DMS114 treated with DMSO at 0.1 percent for 48 hours (cell line): ENCODE measurements around the gene CD300LF.

Source experiments
- DNase-seq: peaks from one replicate; lab custom pipeline; 2025; ENCODE audit not compliant: unreplicated experiment; lab: John Stamatoyannopoulos, UW

The CD300LF gene

DNA sequence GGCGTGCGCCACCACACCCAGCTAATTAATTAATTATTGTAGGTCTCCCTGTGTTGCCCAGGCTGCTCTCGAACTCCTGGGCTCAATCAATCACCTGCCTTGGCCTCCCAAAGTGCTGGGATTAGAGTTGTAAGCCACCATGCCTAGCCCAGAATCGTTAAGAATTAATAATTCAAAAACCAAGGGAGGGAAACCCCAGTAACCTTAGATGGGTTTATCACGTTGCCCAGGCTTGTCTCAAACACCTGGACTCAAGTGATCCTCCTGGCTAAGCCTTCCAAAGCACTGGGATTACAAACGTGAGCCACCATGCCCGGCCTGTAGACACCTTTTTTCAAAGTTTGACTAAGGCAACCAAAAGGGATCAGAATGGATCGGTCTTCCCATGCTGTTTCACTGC lies 21.6 kb downstream of the CD300LF start:
- no peak for DNase-seq

- DNase-seq, result no peak
Measured at GRCh38 chr17:74690409-74690825, 22.3 kb downstream of the CD300LF start.

GRCh38 chr17:74687886-74688285 lies 24.8 kb downstream of the CD300LF start:
- no peak for DNase-seq

- DNase-seq, result no peak
Measured at GRCh38 chr17:74686761-74687160, 26.0 kb downstream of the CD300LF start.

DNA sequence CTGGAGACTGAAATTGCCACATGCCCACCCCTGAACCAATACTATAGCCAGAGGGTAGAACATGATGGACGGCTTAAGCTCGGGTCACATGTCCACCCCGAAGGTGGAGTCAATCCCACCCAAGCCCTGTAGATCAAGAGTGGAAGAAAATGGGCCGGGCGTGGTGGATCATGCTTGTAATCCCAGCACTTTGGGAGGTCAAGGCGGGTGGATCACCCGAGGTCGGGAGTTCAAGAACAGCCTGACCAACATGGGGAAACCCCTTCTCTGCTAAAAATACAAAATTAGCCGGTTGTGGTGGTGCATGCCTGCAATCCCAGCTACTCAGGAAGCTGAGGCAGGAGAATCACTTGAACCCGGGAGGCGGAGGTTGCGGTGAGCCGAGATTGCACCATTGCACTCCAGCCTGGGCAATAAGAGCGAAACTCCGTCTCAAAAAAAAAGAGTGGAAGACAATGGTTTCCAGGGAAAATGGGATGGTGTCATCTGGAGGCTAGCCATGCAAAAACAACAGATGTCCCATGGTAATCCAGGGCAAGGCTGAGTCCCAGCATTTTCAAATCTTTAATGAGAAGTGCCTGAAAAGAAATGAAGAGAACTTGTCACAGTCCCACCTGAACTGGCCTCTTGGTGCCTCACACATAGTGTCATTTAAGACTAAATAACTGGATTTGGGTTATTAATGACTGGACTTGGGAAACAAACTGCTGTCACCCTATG lies 30.1 kb downstream of the CD300LF start:
- no peak for DNase-seq

GRCh38 chr17:74682028-74682427 lies 30.7 kb downstream of the CD300LF start:
- DNase-seq, result no peak

GRCh38 chr17:74680941-74681340 lies 31.8 kb downstream of the CD300LF start:
- DNase-seq, result no peak

DNA sequence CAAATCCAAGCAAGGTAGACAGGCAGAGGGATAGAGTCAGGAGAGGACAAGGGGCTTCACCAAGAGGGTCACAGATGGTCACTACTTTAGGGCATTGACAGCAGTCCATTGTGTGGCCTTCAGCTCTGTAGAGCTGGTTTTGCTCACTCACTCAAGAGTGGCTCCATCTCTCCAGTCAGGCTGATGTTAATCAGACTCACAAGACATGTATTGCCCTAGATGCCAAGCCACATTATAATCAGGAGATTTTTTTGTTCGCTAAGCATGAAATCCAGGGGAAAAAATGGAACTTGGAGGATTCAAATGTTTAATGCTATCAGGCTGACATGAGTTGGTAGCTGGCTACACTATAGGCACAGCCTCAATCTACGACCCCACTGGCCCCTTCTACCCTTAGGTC lies 32.5 kb downstream of the CD300LF start:
- no peak for DNase-seq

- DNase-seq, result no peak
Measured at GRCh38 chr17:74679374-74679773, 33.3 kb downstream of the CD300LF start.

- no peak for DNase-seq
Measured at GRCh38 chr17:74678541-74678940, 34.2 kb downstream of the CD300LF start.

GRCh38 chr17:74677558-74678466 lies 34.9 kb downstream of the CD300LF start:
- DNase-seq, result no peak

GRCh38 chr17:74671031-74671771 lies 41.5 kb downstream of the CD300LF start:
- no peak for DNase-seq

- no peak for DNase-seq
Measured at GRCh38 chr17:74670329-74670728, 42.4 kb downstream of the CD300LF start.

GRCh38 chr17:74663561-74663960 lies 49.2 kb downstream of the CD300LF start:
- DNase-seq, result no peak

DNA sequence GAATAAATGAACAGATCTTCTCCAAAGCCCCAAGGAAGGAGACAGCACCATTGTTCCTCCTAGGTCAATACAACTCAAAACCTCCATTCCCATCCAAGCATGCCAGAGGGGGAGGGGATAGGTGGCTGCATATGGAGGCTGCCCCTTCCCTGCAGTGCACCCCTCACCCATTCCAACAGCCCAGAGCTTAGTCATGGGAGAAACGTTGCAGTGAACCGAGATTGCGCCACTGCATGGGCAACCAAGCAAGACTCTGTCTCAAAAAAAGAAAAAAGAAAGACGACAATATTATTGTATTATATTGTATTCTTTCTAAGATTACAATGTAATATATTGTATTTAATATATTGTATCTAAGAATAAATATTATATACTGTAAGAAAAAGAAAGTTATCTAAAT lies 52.8 kb downstream of the CD300LF start:
- no peak for DNase-seq

DNA sequence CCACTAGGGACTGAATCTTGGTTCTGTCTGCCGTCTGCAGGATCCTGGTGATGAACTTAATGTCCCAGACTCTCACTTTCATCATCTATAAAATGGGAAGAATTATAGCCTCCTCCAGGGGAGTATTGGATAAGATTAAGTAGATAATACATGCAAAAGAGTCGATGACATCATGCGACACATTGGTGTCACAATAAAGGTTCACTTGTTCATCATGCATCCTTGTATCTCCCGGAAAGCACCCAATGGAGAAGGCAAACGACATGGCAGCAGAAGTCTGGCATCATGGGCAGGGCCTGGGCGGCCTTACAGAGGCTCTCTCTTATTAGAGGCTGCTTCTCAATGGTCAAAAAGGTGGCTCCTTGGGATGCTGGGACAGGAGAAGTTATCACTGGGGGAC lies 54.1 kb downstream of the CD300LF start:
- DNase-seq, result no peak

DNA sequence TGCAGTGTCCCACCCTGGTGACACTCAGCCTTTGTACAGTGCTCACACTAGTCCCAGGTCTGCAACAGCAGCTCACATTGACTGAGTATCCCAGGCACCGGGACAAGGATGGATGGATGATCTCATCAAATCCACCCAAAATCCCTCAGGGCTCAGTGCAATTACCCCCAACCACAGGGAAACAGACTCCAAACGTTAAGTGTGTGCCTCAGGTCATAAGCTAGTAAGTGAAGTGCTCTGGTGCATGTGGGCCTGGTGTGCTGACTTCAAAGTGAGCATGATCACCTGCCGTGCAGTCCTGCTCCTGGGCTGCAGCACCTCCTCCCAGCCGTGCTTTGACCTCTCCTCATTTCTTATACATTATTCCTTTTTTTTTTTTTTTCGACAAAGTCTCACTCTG lies 58.0 kb downstream of the CD300LF start:
- no peak for DNase-seq

DNA sequence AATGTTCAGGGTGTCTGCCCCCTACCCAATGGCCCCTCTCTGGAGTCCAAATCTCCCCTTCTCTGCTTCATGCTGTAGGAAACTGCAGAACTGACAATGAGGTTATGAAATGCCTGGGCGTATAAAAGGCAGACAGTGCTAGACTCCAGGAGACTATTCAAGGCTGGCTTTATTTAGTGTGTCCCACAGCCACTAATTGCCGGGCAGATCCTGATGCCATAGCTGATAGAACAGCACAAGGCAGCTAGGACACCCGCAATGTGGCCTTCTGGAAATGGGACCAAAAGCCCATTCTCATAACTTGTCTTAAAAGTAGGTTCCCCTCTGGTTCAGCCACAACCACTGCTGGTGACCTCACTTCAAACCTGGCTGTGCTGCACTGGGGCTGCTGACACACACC lies 60.7 kb downstream of the CD300LF start:
- no peak for DNase-seq

DNA sequence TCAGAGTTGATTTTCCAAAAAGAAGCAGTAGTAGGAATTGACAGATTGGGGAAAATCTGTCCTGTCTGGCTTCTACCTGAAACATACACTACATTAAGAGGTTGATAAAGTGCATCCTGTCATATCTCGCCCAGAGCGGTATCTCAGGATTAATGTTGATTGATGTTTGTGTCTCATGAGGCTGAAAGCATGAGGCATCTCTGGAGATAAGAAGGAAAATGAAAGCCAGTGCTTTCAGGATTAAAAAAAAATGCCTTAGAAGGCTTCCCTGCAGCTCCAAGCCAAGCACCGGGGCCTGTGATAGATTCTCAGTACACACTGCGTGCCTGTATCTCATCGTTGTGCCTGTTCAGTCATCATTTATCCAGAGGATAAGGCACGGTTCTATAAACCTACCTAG lies 62.8 kb downstream of the CD300LF start:
- no peak for DNase-seq

DNA sequence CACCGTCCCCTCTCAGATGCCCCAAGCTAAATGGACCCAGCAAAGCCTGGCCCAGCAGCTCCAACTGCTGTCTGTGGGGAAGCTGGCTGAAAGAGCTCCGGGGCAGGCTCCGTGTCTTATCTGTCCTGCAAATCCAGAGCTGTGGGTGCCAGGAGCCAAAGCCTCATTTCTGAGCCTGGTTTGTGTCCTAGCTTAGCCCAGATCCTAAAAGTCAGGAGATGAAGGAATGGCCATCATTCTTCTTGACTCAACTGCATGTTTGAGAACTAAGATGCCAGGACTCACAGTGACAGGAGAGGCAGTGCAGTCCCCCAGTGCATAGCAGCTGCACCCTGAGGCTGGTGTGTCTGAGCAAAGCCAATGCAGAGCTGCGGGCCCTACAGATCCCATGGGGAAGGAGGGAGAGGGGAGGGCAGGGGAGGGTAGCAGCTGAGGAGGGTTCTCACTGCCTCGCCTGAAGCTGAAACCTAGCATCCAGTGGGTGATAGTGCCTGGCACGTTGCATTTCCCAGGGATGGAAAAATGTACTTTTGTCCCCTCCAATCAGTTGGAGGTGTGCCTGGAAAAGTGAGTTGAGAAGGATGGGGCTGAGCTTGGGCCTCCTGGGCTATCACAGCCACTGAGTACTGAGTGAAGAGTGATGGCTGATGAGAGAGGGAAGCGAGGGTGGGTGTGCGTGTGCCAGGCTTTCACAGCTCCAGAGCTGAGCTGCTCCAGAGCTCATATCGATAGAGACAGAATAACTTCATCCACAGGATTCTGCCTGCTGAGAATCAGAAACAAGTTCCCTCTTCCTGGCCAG lies 64.7 kb downstream of the CD300LF start:
- no peak for DNase-seq

DNA sequence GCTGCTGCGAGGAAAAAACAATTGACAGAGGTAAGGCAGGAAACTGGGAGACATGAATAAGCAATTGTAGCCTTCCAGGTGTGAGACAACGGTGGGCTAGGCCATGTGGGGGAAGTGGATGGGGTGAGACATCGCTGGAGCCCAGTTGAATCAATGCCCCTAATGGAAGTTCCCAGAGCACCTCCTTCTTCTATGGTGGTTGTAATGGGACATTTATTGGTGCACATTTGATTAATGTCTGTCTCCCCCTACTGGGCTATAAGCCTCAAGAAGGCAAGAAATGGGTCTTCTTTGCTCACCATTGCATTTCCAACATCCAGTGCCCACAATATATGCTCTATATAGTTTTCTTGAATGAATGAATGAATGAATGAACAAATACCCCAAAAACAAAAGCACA lies 66.5 kb downstream of the CD300LF start:
- no peak for DNase-seq
